K562 (cell line): ENCODE results near the gene ZC3H12A. TPM values are rescaled to one million over a fixed set of nuclear protein-coding genes. Genes with fewer than 3 reads are reported as not detected.
A peak's percentile ranks its signal among the peaks of the same experiment; 100 is the strongest.

Source experiments
- CHCHD3 ChIP-seq: fragments of 250-450 bp; sonication (Bioruptor Pico); IDR thresholded peaks from 2 replicates; pipeline ENCODE4 v2.1.2; 2022; ENCODE audit warnings: mild to moderate bottlenecking
- CHD1 ChIP-seq: fragments of 200-600 bp; sonication (generic); IDR thresholded peaks from one replicate; pipeline ENCODE4 v1.6.1; 2012; ENCODE audit warnings: mild to moderate bottlenecking, moderate library complexity, low read length, inconsistent platforms
- HMGXB4 ChIP-seq: sonication (generic); formaldehyde crosslinking; IDR thresholded peaks from 2 replicates; pipeline ENCODE4 v1.8.1; 2023; ENCODE audit warnings: mild to moderate bottlenecking, missing genetic modification reagents
- KDM1A ChIP-seq, 2 experiments: fragments of 450-650 bp; IDR thresholded peaks; 2 replicates each; pipeline ENCODE4 v1.6.1; 2016; ENCODE audit warnings: mild to moderate bottlenecking in 2 of 2
- NR2F6 ChIP-seq: fragments of 450-650 bp; formaldehyde crosslinking; IDR thresholded peaks from 2 replicates; pipeline ENCODE4 v1.4.0; 2020; ENCODE audit warnings: mild to moderate bottlenecking
- POLR2G ChIP-seq: fragments of 200-400 bp; formaldehyde crosslinking; IDR thresholded peaks from 2 replicates; pipeline ENCODE4 v1.6.1; 2017; ENCODE audit warnings: low read depth, mild to moderate bottlenecking, antibody characterized with exemption, low read length, moderate library complexity
- RBM22 ChIP-seq: fragments of 200-400 bp; formaldehyde crosslinking; IDR thresholded peaks from 2 replicates; pipeline ENCODE4 v1.6.1; 2018; ENCODE audit warnings: low read length, low read depth; ENCODE audit not compliant: poor library complexity, severe bottlenecking
- SETDB1 ChIP-seq: IDR thresholded peaks from one replicate; pipeline ENCODE4 v1.6.1; 2012; ENCODE audit warnings: low read length, control low read depth, inconsistent platforms
- SMAD1 ChIP-seq: fragments of 150-350 bp; IDR thresholded peaks from 2 replicates; pipeline ENCODE4 v1.6.1; 2014; ENCODE audit warnings: low read length, low read depth; ENCODE audit not compliant: partially characterized antibody
- SMARCB1 ChIP-seq: IDR thresholded peaks from 2 replicates; pipeline ENCODE4 v1.6.1; 2011; ENCODE audit warnings: improper control_type of control experiment, low read depth; ENCODE audit not compliant: insufficient read length
- TCF7 ChIP-seq: sonication (generic); IDR thresholded peaks from 2 replicates; pipeline ENCODE4 v1.6.1; 2016; ENCODE audit warnings: antibody characterized with exemption, borderline replicate concordance
- ZNF766 ChIP-seq: fragments of 200-800 bp; sonication (Bioruptor generic); conservative IDR thresholded peaks from 2 replicates; pipeline ENCODE4 v1.6.1; 2016; ENCODE audit warnings: missing genetic modification characterization, missing compliant biosample characterization
- polyA plus RNA-seq, 8 experiments: library from polyadenylated mRNA; depleted of rRNA in 4 of 8; stranded (reverse) in 5 of 8; unstranded in 3 of 8; fragments of >200 nt; fragmentation: Nextera tagmentation in 2 of 8; fragmentation: Illumina TruSeq in 1 of 8; extraction: Ambion mirVana in 2 of 8; extraction: Trizol in 1 of 8; gene quantifications; 2 replicates each; pipeline versions ENCODE4 v1.2.1 to v1.2.3, GENCODE V29; 2011 to 2014; ENCODE audit warnings: inconsistent platforms in 1 of 8, missing spikeins in 1 of 8
- total RNA-seq, 7 experiments: library from RNA; depleted of rRNA in 6 of 7; stranded (reverse); fragments of >200 nt in 6 of 7; fragmentation: Illumina TruSeq in 2 of 7; extraction: Trizol in 2 of 7; gene quantifications; 2 replicates each; pipeline versions ENCODE4 v1.2.1 to v1.2.3, GENCODE V29; 2011 to 2021; ENCODE audit warnings: low replicate concordance in 1 of 7
- TF ChIP-seq, protein P1 (sequence below): IDR thresholded peaks from 2 replicates; pipeline ENCODE4 v1.6.1; 2014; ENCODE audit warnings: antibody characterized with exemption
- TF ChIP-seq, protein P2 (sequence below): IDR thresholded peaks from 3 replicates; pipeline ENCODE4 v1.6.1; 2011; ENCODE audit warnings: borderline replicate concordance, mild to moderate bottlenecking, moderate library complexity; ENCODE audit not compliant: insufficient read length; ENCODE audit errors: extremely low read depth

Gene ZC3H12A
- total and polyA plus RNA-seq, 9 of the 15 experiments (the other 6 are each of a cell fraction or from before 2014, with no cell fraction given) = 0.14 to 9.4 (median 6.7) TPM

DNA sequence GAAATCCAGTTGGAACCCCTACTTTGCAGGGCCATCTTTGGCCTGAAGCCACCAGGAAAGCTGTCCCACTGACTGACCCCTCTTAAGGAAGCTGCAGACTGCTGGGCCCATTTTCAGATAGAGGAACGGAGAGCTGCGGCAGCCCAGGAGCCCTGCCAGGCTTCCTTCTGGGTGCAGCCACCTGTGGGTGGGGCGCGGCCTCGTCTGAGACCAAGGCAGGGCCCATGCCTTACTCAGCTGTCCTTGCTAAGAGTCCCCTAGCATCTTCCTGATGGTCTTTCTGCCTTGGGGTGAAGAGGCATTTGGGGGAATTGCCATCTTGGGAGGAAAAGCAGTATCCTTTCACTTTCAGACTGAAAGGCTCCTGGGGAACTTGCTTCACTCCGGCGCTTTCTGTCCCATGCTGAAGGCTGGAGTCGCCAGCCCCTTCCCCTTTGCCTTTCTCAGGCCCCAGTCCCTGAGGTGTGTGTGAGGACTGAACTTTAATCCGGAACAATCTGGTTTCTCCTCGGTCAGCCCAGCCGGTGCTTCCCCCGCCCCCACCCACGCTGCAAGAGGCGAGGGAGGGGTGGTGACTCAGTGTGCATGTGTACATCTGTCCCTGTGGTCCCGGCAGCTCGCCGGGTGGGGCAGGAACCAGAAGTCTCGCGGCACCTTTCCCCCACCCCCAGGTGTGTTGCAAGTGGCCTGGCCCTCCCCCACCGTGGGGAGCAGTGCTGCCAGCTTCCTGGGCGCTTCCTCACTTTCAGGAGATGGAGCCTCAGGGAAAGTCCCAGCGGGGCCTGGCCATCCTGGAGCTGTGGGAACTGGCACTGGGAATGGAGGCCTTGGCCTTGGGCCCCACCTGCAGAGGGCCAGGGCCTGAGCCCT lies 5.1 kb downstream of the ZC3H12A start (continued):
- TF ChIP-seq HMGXB4 (CRISPR knock-in tag) = no peak
- TF ChIP-seq SMAD1 = peak; percentile 69
- peak in 1 of 2 experiments; percentile 77; a peak in 3 of 4 replicates for TF ChIP-seq KDM1A (IDR thresholded peaks at IDR 0.05)
- no peak for TF ChIP-seq SETDB1
- TF ChIP-seq ZNF766 = no peak
- no peak for TF ChIP-seq RBM22
- no peak for TF ChIP-seq NR2F6
- peak; percentile 70 for TF ChIP-seq POLR2G
- no peak for TF ChIP-seq CHD1
- no peak for TF ChIP-seq SMARCB1
- TF ChIP-seq, protein P1, sequence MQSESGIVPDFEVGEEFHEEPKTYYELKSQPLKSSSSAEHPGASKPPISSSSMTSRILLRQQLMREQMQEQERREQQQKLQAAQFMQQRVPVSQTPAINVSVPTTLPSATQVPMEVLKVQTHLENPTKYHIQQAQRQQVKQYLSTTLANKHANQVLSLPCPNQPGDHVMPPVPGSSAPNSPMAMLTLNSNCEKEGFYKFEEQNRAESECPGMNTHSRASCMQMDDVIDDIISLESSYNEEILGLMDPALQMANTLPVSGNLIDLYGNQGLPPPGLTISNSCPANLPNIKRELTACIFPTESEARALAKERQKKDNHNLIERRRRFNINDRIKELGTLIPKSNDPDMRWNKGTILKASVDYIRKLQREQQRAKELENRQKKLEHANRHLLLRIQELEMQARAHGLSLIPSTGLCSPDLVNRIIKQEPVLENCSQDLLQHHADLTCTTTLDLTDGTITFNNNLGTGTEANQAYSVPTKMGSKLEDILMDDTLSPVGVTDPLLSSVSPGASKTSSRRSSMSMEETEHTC = 0 out of 2 replicates have a peak, but pooled peaks have one; percentile 48
- no peak for TF ChIP-seq CHCHD3 (CRISPR knock-in tag)
- TF ChIP-seq TCF7 = no peak
- TF ChIP-seq, protein P2, sequence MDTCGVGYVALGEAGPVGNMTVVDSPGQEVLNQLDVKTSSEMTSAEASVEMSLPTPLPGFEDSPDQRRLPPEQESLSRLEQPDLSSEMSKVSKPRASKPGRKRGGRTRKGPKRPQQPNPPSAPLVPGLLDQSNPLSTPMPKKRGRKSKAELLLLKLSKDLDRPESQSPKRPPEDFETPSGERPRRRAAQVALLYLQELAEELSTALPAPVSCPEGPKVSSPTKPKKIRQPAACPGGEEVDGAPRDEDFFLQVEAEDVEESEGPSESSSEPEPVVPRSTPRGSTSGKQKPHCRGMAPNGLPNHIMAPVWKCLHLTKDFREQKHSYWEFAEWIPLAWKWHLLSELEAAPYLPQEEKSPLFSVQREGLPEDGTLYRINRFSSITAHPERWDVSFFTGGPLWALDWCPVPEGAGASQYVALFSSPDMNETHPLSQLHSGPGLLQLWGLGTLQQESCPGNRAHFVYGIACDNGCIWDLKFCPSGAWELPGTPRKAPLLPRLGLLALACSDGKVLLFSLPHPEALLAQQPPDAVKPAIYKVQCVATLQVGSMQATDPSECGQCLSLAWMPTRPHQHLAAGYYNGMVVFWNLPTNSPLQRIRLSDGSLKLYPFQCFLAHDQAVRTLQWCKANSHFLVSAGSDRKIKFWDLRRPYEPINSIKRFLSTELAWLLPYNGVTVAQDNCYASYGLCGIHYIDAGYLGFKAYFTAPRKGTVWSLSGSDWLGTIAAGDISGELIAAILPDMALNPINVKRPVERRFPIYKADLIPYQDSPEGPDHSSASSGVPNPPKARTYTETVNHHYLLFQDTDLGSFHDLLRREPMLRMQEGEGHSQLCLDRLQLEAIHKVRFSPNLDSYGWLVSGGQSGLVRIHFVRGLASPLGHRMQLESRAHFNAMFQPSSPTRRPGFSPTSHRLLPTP = no peak
- TF ChIP-seq, all 486 proteins: peak for 125
